Astrocyte of the spinal cord (primary cell): Measurements from ENCODE around the gene FUT1.
A peak's percentile ranks its signal among the peaks of the same experiment; 100 is the strongest.
"Not testable (repeated sequence)": the region's sequence is repeated elsewhere in the genome, so short reads cannot be mapped to it uniquely, and the experiment has no call there.

Experiments used
- DNase-seq: peaks from one replicate; pipeline ENCODE4 v3.0.0; 2011; ENCODE audit warnings: low read depth, low spot score
- H3K4me3 ChIP-seq: 2 replicates; pipeline ENCODE4 v1.5.1; 2011; ENCODE audit warnings: low read depth, mild to moderate bottlenecking, low read length, moderate library complexity
- CTCF ChIP-seq: IDR thresholded peaks from 2 replicates; pipeline ENCODE4 v1.5.1; 2012; ENCODE audit warnings: low read depth, mild to moderate bottlenecking, low read length, inconsistent platforms
- in situ Hi-C: cut with HindIII; loops from 2 replicates; pipeline ENCODE4 v1.10.0; 2017; ENCODE audit warnings: low sequenced_read_pairs

FUT1 gene

GRCh38 chr19:48722196-48722708 lies 30.2 kb downstream of the FUT1 start:
- in situ Hi-C loops, result no loop called here
- TF ChIP-seq CTCF, result no peak
- no peak for DNase-seq
- no peak overlapping the region for H3K4me3 ChIP-seq

- TF ChIP-seq CTCF, result no peak
- peak overlapping the region; percentile 49 for H3K4me3 ChIP-seq
- in situ Hi-C loops, result no loop called here
- DNase-seq, result peak; percentile 99
These were observed 31.7 kb downstream of the FUT1 start for GRCh38 chr19:48720613-48721296.

- in situ Hi-C loops, result no loop called here
- TF ChIP-seq CTCF, result no peak
- H3K4me3 ChIP-seq, result no peak overlapping the region
- DNase-seq, result no peak
These were observed 32.2 kb downstream of the FUT1 start for GRCh38 chr19:48720251-48720612.

GRCh38 chr19:48719263-48720171 lies 32.9 kb downstream of the FUT1 start, which contains the start of gene MAMSTR:
TSS of gene MAMSTR (minus strand) at chr19:48719725. CDS start at chr19:48719031, 694 bp downstream.
- H3K4me3 ChIP-seq, result peak within 1 kb of the TSS; percentile 49
- in situ Hi-C loops, result no loop called here
- DNase-seq, result no peak
- TF ChIP-seq CTCF, result no peak

GRCh38 chr19:48718711-48719231 lies 33.7 kb downstream of the FUT1 start:
- in situ Hi-C loops, result no loop called here
- TF ChIP-seq CTCF, result no peak
- no peak overlapping the region for H3K4me3 ChIP-seq
- DNase-seq, result no peak

- DNase-seq, in situ Hi-C loops, H3K4me3 ChIP-seq: not testable (repeated sequence)
These were observed 34.3 kb downstream of the FUT1 start for GRCh38 chr19:48718106-48718505.
